Stomach (tissue), 9 donors: ENCODE data around the gene CD81. TPM values are rescaled to one million over a fixed set of nuclear protein-coding genes. Genes with fewer than 3 reads are reported as not detected.

Experiments used
- DNase-seq, 2 donors: peaks; one replicate each; pipeline versions ENCODE4 v3.0.0 to v3.0.0-alpha.2; 2013 to 2019
- H3K27ac ChIP-seq, 5 donors: fragments of 200-600 bp in 4 of 5; sonication (generic) in 4 of 5; one replicate each; pipeline ENCODE4 v1.5.1; 2013 to 2019; ENCODE audit warnings: mild to moderate bottlenecking in 1 of 5, moderate library complexity in 1 of 5
- H3K27me3 ChIP-seq, 3 donors: fragments of 200-600 bp; sonication (generic); one replicate each; pipeline ENCODE4 v1.5.1; 2017 to 2019; ENCODE audit warnings: mixed run types in 1 of 3
- H3K36me3 ChIP-seq, 4 donors: fragments of 200-600 bp; sonication (generic); 1 replicate in 3 of 4; 2 replicates in 1 of 4; pipeline ENCODE4 v1.5.1; 2016 to 2019
- H3K4me1 ChIP-seq, 4 donors: fragments of 200-600 bp; sonication (generic); one replicate each; pipeline ENCODE4 v1.5.1; 2016 to 2019
- H3K4me3 ChIP-seq, 4 donors: fragments of 200-600 bp; sonication (generic) in 3 of 4; one replicate each; pipeline ENCODE4 v1.5.1; 2016 to 2019; ENCODE audit warnings: mild to moderate bottlenecking in 1 of 4
- H3K9me3 ChIP-seq, 4 donors: fragments of 200-600 bp; sonication (generic); one replicate each; pipeline ENCODE4 v1.5.1; 2016 to 2019
- EP300 ChIP-seq: sonication (generic); formaldehyde crosslinking; IDR thresholded peaks from one replicate; pipeline ENCODE4 v1.6.1; 2017; ENCODE audit warnings: antibody characterized with exemption
- POLR2A ChIP-seq, 4 donors: fragments of 450-650 bp; IDR thresholded peaks; one replicate each; pipeline ENCODE4 v1.6.1; 2016; ENCODE audit warnings: antibody characterized with exemption in 4 of 4, control low read depth in 2 of 4, mild to moderate bottlenecking in 1 of 4, moderate library complexity in 1 of 4
- POLR2AphosphoS5 ChIP-seq, 3 donors: sonication (generic); formaldehyde crosslinking; IDR thresholded peaks; one replicate each; pipeline ENCODE4 v1.6.1; 2016; ENCODE audit warnings: antibody characterized with exemption in 3 of 3
- WGBS, 5 donors: extraction: QIAGEN DNeasy Blood & Tissue Kit in 3 of 5; methylation state at CpG; one replicate each; pipeline versions ENCODE4 v1.1.5 to v1.1.7; 2013 to 2018; 5-methylcytosine and 5-hydroxymethylcytosine counted together
- intact Hi-C: fragments of 100-400 bp; cut with DNase I; formaldehyde crosslinking; loops from one replicate; pipeline ENCODE4 v1.15.1; 2023; ENCODE audit warnings: low total_unique reads
- polyA plus RNA-seq, 3 donors: library from polyadenylated mRNA; stranded (reverse); fragments of 200-250 nt; gene quantifications; one replicate each; pipeline ENCODE4 v1.2.3, GENCODE V29; 2013
- total RNA-seq, 5 donors: library from RNA; depleted of rRNA; stranded (reverse); fragments of >200 nt; gene quantifications; one replicate each; pipeline versions ENCODE4 v1.1.0 to v1.2.3, GENCODE V29; 2014 to 2016
- TF ChIP-seq, protein P1 (sequence below), 7 experiments: fragments of 450-650 bp in 4 of 7; fragments of 200-600 bp in 3 of 7; sonication (generic) in 3 of 7; IDR thresholded peaks; one replicate each; pipeline ENCODE4 v1.5.1; 2016 to 2019; ENCODE audit warnings: antibody characterized with exemption in 7 of 7, control low read depth in 2 of 7, mild to moderate bottlenecking in 1 of 7
- donor health status: healthy with polysubstance abuse.
- donor health status: Bipolar disorder and iron deficiency.
- donor health status: healthy.

CD81 gene
- total and polyA plus RNA-seq, 8 donors = 95.0 to 327 (median 223) TPM

DNA sequence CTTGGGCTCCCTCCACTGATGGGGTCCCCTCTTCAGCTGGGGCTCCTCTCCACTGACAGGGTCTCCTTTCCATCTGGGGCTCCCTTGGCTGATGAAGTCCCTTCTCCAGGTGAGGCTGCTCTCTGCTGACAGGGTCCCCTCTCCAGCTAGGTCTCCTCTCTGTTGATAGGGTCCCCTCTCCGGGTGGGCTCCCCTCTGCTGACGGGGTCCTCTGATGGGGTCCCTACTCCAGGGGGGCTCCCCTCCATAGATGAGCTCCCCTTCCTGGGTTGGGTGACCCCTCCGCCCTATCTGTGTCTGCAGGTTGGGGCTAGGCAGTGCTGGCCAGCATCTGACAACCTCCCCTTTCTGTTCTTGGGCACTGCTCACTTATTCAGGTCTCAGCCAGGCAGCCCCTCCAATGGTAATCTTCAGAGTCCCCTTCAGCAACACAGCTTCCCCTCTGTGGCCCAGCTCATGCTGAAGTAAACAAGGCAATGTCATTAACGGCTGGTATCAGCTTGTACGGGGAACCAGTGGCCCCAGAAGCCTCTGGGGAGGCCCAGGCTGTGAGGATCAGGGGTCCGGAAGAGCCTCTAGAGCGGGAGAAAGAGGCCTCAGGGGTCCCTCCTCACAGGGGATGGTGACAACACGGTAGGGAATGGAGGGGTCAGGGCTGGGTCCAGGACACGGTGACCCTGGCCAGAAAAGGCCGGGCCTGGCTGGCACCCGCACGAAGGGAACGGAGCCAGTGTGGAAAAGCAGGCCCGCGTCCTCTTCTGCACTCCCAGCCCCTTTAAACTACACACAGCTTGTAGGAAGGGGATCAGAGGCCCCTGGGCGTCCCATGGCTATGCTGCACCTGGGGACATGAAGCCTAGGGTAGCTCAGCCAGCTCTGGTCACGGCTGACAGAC is 9.6 kb upstream of the CD81 start:
- peaks cover 0 to 14% (median 4%) of the 10 kb centered on the region in 4 donors for H3K4me1 ChIP-seq
- TF ChIP-seq POLR2AphosphoS5 (IDR thresholded peaks at IDR 0.05) = no peak
- TF ChIP-seq, protein P1, sequence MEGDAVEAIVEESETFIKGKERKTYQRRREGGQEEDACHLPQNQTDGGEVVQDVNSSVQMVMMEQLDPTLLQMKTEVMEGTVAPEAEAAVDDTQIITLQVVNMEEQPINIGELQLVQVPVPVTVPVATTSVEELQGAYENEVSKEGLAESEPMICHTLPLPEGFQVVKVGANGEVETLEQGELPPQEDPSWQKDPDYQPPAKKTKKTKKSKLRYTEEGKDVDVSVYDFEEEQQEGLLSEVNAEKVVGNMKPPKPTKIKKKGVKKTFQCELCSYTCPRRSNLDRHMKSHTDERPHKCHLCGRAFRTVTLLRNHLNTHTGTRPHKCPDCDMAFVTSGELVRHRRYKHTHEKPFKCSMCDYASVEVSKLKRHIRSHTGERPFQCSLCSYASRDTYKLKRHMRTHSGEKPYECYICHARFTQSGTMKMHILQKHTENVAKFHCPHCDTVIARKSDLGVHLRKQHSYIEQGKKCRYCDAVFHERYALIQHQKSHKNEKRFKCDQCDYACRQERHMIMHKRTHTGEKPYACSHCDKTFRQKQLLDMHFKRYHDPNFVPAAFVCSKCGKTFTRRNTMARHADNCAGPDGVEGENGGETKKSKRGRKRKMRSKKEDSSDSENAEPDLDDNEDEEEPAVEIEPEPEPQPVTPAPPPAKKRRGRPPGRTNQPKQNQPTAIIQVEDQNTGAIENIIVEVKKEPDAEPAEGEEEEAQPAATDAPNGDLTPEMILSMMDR (IDR thresholded peaks at IDR 0.05) = no peak
- TF ChIP-seq EP300 = no peak
- TF ChIP-seq POLR2A (IDR thresholded peaks at IDR 0.05) = no peak
- intact Hi-C loops = no loop called here
- H3K9me3 ChIP-seq = no peaks in the 10 kb centered on the region
- 78 to 90% (median 83%) methylated on average over 16 to 17 of the region's 17 CpGs for WGBS, 5 donors
- H3K36me3 ChIP-seq = no peaks in the 10 kb centered on the region
- H3K27ac ChIP-seq = no peak overlapping the region
- H3K27me3 ChIP-seq = no peaks in the 10 kb centered on the region
- DNase-seq = no peak
- H3K4me3 ChIP-seq = no peak overlapping the region

DNA sequence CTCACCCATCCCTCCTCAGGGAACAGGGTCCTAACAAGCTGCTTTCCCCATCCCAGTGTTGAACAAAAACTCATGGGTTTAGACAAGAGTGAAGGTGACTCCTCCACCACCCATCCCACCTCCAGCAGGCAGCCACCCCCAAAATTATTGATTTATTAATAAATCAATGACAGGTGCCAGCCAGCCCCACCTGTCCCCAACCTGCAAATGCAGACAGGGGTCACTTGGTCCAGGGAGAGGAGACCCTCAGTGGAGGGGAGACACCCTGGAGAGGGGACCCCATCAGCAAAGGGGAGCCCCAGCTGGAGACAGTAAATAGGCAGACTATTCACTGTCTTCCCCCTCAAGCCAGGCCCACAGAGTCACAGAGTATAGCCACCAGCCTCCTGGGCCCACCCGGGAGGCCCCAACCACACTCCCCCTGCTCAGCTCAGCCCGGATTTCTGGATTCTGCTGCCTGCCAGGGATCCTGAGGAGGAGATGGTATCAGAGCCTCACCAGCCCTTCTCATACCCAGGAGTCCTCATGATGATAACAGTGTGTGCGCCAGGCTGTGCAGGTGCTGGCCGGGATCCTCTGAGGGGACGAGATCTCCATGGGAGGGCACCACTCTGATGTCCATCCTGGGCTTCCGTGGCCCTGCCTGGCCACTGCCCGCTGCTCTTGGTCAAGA is 8.8 kb upstream of the CD81 start:
- TF ChIP-seq, protein P1 (IDR thresholded peaks at IDR 0.05) = no peak
- TF ChIP-seq EP300 (no peak), POLR2AphosphoS5 (IDR thresholded peaks at IDR 0.05) (no peak), POLR2A (IDR thresholded peaks at IDR 0.05) (no peak)
- DNase-seq = no peak
- Histone ChIP-seq H3K4me3 (no peak overlapping the region), H3K9me3 (no peaks in the 10 kb centered on the region), H3K4me1 (peaks cover 0 to 14% (median 4%) of the 10 kb centered on the region in 4 donors), H3K27me3 (no peaks in the 10 kb centered on the region), H3K27ac (no peak overlapping the region), H3K36me3 (no peaks in the 10 kb centered on the region)
- intact Hi-C loops = no loop called here
- WGBS, 5 donors = 95 to 98% (median 97%) methylated on average over 5 to 7 of the region's 7 CpGs

DNA sequence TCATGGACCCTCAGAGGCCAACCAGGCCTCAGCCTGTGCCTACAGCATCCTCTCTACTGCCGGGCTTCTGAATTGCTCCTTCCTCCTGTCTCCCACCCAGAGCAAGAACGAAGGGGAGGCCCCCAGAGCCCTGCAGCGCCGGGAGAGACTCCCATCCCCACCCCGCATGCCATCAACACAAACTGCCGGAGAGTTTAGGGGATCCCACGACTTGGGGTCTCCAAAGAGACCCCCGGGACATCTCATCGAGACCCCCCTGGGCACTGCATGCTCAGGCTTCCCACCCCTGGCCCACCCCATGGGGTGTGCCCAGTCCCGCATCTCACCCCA is 8.3 kb upstream of the CD81 start:
- H3K4me1 ChIP-seq = peaks cover 0 to 14% (median 4%) of the 10 kb centered on the region in 4 donors
- intact Hi-C loops = no loop called here
- DNase-seq = no peak
- no peaks in the 10 kb centered on the region for H3K9me3 ChIP-seq
- no peak overlapping the region for H3K4me3 ChIP-seq
- H3K27me3 ChIP-seq = no peaks in the 10 kb centered on the region
- TF ChIP-seq EP300 (no peak), POLR2A (IDR thresholded peaks at IDR 0.05) (no peak), POLR2AphosphoS5 (IDR thresholded peaks at IDR 0.05) (no peak)
- TF ChIP-seq, protein P1 (IDR thresholded peaks at IDR 0.05) = no peak
- no peak overlapping the region for H3K27ac ChIP-seq
- WGBS, 5 donors = 74 to 85% (median 80%) methylated on average over 7 to 10 of the region's 10 CpGs
- H3K36me3 ChIP-seq = no peaks in the 10 kb centered on the region

DNA sequence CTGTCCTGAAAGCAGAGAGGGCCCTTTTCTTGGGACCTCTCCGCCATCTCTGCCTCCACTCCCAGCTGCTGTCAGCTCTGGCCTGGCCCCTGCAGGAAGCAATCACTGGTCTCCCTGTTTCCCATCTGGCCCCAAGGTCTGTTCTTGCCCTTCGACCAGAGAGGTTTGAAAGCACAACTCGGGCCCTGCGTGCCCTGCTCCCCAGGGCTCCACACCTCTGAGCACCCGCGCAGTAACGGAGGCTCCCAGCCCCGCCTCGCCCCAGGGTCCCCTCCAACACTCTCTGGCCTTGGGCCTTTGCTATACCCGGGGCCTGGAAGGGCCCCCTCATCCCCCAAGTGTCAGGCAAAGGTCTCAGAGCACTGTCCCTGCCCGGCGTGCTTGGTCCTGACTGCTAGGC is 7.8 kb upstream of the CD81 start:
- Histone ChIP-seq H3K27ac (no peak overlapping the region), H3K4me3 (no peak overlapping the region), H3K27me3 (no peaks in the 10 kb centered on the region), H3K4me1 (peaks cover 0 to 14% (median 4%) of the 10 kb centered on the region in 4 donors), H3K9me3 (no peaks in the 10 kb centered on the region), H3K36me3 (no peaks in the 10 kb centered on the region)
- TF ChIP-seq POLR2A (IDR thresholded peaks at IDR 0.05) (no peak), POLR2AphosphoS5 (IDR thresholded peaks at IDR 0.05) (no peak), EP300 (no peak)
- TF ChIP-seq, protein P1 (IDR thresholded peaks at IDR 0.05) = no peak
- no peak for DNase-seq
- intact Hi-C loops = no loop called here
- WGBS, 5 donors = 80 to 92% (median 87%) methylated on average over 12 of the region's 12 CpGs
